Stimulated activated CD4-positive, alpha-beta T cell treated with anti-CD3 and anti-CD28 coated beads, Interleukin-15, amount 100 ng/mL, for 1 hour (primary cell): ENCODE results near the gene FMN1.

Source experiments
- DNase-seq, 2 donors: peaks; one replicate each; pipeline ENCODE4 v3.0.0-alpha.2; 2020; ENCODE audit warnings: low read depth in 1 of 2, low spot score in 1 of 2

Gene FMN1

GRCh38 chr15:32944431-32944830 lies 250.1 kb downstream of the FMN1 start:
- no peak for DNase-seq

GRCh38 chr15:32943711-32944110 lies 250.8 kb downstream of the FMN1 start:
- DNase-seq, result no peak

- no peak for DNase-seq
Observed at GRCh38 chr15:32942401-32942841, 252.1 kb downstream of the FMN1 start.

GRCh38 chr15:32941823-32942222 lies 252.7 kb downstream of the FMN1 start:
- no peak for DNase-seq

GRCh38 chr15:32936976-32937375 lies 257.5 kb downstream of the FMN1 start:
- DNase-seq, result no peak

GRCh38 chr15:32936283-32936918 lies 258.1 kb downstream of the FMN1 start:
- no peak for DNase-seq

GRCh38 chr15:32935139-32935538 lies 259.4 kb downstream of the FMN1 start:
- DNase-seq, result no peak

GRCh38 chr15:32933236-32933635 lies 261.3 kb downstream of the FMN1 start:
- no peak for DNase-seq

- DNase-seq, result no peak
Observed at GRCh38 chr15:32928876-32929275, 265.6 kb downstream of the FMN1 start.

- no peak for DNase-seq
Observed at GRCh38 chr15:32927124-32927523, 267.4 kb downstream of the FMN1 start.

- no peak for DNase-seq
Observed at GRCh38 chr15:32923176-32923575, 271.3 kb downstream of the FMN1 start.

- no peak for DNase-seq
Observed at GRCh38 chr15:32922541-32922940, 272.0 kb downstream of the FMN1 start.

GRCh38 chr15:32919749-32920414 lies 274.6 kb downstream of the FMN1 start:
- no peak for DNase-seq

- DNase-seq, result no peak
Observed at GRCh38 chr15:32918547-32918946, 276.0 kb downstream of the FMN1 start.

- no peak for DNase-seq
Observed at GRCh38 chr15:32910839-32911238, 283.7 kb downstream of the FMN1 start.

- DNase-seq, result no peak
Observed at GRCh38 chr15:32909431-32909830, 285.1 kb downstream of the FMN1 start.

- no peak for DNase-seq
Observed at GRCh38 chr15:32908872-32909271, 285.6 kb downstream of the FMN1 start.

- DNase-seq, result no peak
Observed at GRCh38 chr15:32908135-32908801, 286.2 kb downstream of the FMN1 start.

- no peak for DNase-seq
Observed at GRCh38 chr15:32905481-32905880, 289.0 kb downstream of the FMN1 start.

GRCh38 chr15:32904448-32904847 lies 290.1 kb downstream of the FMN1 start:
- no peak for DNase-seq

GRCh38 chr15:32903591-32904290 lies 290.8 kb downstream of the FMN1 start:
- no peak for DNase-seq

GRCh38 chr15:32901995-32902394 lies 292.5 kb downstream of the FMN1 start:
- no peak for DNase-seq
